Adrenal gland (tissue), 5 donors: Measurements from ENCODE around the gene FUT9.

Source experiments
- POLR2A ChIP-seq, 2 donors: fragments of 450-650 bp; IDR thresholded peaks; one replicate each; pipeline ENCODE4 v1.6.1; 2017; ENCODE audit warnings: antibody characterized with exemption in 2 of 2, mild to moderate bottlenecking in 2 of 2, moderate library complexity in 1 of 2
- TF ChIP-seq, protein P1 (sequence below), 6 experiments: fragments of 450-650 bp in 4 of 6; fragments of 200-600 bp in 2 of 6; sonication (generic) in 1 of 6; IDR thresholded peaks; 1 replicate in 5 of 6; 2 replicates in 1 of 6; pipeline versions ENCODE4 v1.5.1 to v1.8.0; 2016 to 2021; ENCODE audit warnings: antibody characterized with exemption in 6 of 6, mild to moderate bottlenecking in 2 of 6, moderate library complexity in 1 of 6
- donor health status: DM: no; HTN: no; CAD: no.

DNA sequence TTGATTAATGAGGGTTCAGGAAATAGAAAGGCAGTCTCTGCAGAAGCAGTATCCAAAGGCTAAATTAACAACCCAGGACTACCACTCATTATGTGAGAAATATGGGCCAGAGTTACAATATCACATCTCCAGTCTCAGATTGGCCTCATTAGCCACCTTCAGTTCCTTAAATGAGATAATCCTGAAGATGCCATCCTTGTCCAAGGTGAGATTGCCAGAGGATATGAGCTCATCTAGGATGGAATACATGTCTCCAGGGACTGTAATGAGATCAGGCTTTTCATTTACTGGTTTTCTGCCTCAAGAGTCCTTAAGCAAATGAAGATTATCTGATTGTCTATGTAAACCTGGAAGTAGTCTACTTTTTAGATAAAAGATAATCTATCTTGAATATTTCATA lies 196.3 kb downstream of the FUT9 start:
- no peak for TF ChIP-seq POLR2A (IDR thresholded peaks at IDR 0.05)
- TF ChIP-seq, protein P1, sequence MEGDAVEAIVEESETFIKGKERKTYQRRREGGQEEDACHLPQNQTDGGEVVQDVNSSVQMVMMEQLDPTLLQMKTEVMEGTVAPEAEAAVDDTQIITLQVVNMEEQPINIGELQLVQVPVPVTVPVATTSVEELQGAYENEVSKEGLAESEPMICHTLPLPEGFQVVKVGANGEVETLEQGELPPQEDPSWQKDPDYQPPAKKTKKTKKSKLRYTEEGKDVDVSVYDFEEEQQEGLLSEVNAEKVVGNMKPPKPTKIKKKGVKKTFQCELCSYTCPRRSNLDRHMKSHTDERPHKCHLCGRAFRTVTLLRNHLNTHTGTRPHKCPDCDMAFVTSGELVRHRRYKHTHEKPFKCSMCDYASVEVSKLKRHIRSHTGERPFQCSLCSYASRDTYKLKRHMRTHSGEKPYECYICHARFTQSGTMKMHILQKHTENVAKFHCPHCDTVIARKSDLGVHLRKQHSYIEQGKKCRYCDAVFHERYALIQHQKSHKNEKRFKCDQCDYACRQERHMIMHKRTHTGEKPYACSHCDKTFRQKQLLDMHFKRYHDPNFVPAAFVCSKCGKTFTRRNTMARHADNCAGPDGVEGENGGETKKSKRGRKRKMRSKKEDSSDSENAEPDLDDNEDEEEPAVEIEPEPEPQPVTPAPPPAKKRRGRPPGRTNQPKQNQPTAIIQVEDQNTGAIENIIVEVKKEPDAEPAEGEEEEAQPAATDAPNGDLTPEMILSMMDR (IDR thresholded peaks at IDR 0.05): no peak
